Measurements from ENCODE around the gene ARRB1. TPM values are rescaled to one million over a fixed set of nuclear protein-coding genes. Genes with fewer than 3 reads are reported as not detected.

The ARRB1 gene
- total and polyA plus RNA-seq, 4 donors = 35.0 to 45.8 (median 41.9) TPM

GRCh38 chr11:75298191-75298975 is 53.1 kb downstream of the ARRB1 start:
- no peak for DNase-seq (ENCODE audit: low read depth in 4 of 6, low spot score in 6 of 6)
- Histone ChIP-seq H3K27ac (ENCODE audit: low read depth, low read length) (no peak overlapping the region), H3K4me1 (ENCODE audit: control insufficient read depth, insufficient read depth, low read length) (peaks cover 16% of the 10 kb centered on the region), H3K4me3 (ENCODE audit: low read depth, low read length) (no peak overlapping the region), H3K27me3 (ENCODE audit: control insufficient read depth, insufficient read depth, low read length) (no peaks in the 10 kb centered on the region), H3K36me3 (ENCODE audit: control insufficient read depth, insufficient read depth, low read length) (no peaks in the 10 kb centered on the region), H3K9me3 (ENCODE audit: control insufficient read depth, insufficient read depth, low read length) (no peaks in the 10 kb centered on the region)
- WGBS (ENCODE audit: insufficient coverage) = no CpG with 5 or more reads among the region's 4 CpGs

GRCh38 chr11:75293903-75294302 is 57.6 kb downstream of the ARRB1 start:
- Histone ChIP-seq H3K4me1 (ENCODE audit: control insufficient read depth, insufficient read depth, low read length) (peaks cover 9% of the 10 kb centered on the region), H3K9me3 (ENCODE audit: control insufficient read depth, insufficient read depth, low read length) (no peaks in the 10 kb centered on the region), H3K27me3 (ENCODE audit: control insufficient read depth, insufficient read depth, low read length) (no peaks in the 10 kb centered on the region), H3K36me3 (ENCODE audit: control insufficient read depth, insufficient read depth, low read length) (peaks cover 15% of the 10 kb centered on the region), H3K27ac (ENCODE audit: low read depth, low read length) (no peak overlapping the region), H3K4me3 (ENCODE audit: low read depth, low read length) (no peak overlapping the region)
- 100% methylated on average over 1 of the region's 2 CpGs for WGBS (ENCODE audit: insufficient coverage)
- no peak for DNase-seq (ENCODE audit: low read depth in 4 of 6, low spot score in 6 of 6)

- Histone ChIP-seq H3K4me3 (ENCODE audit: low read depth, low read length) (no peak overlapping the region), H3K27me3 (ENCODE audit: control insufficient read depth, insufficient read depth, low read length) (no peaks in the 10 kb centered on the region), H3K36me3 (ENCODE audit: control insufficient read depth, insufficient read depth, low read length) (peaks cover 15% of the 10 kb centered on the region), H3K9me3 (ENCODE audit: control insufficient read depth, insufficient read depth, low read length) (no peaks in the 10 kb centered on the region), H3K4me1 (ENCODE audit: control insufficient read depth, insufficient read depth, low read length) (peaks cover 9% of the 10 kb centered on the region), H3K27ac (ENCODE audit: low read depth, low read length) (no peak overlapping the region)
- 80% methylated on average over 2 of the region's 3 CpGs for WGBS (ENCODE audit: insufficient coverage)
- DNase-seq (ENCODE audit: low read depth in 4 of 6, low spot score in 6 of 6) = no peak
These were observed 58.5 kb downstream of the ARRB1 start for GRCh38 chr11:75292943-75293342.

GRCh38 chr11:75291741-75292140 is 59.7 kb downstream of the ARRB1 start:
- H3K4me3 ChIP-seq (ENCODE audit: low read depth, low read length) = no peak overlapping the region
- no peaks in the 10 kb centered on the region for H3K9me3 ChIP-seq (ENCODE audit: control insufficient read depth, insufficient read depth, low read length)
- no peaks in the 10 kb centered on the region for H3K27me3 ChIP-seq (ENCODE audit: control insufficient read depth, insufficient read depth, low read length)
- H3K36me3 ChIP-seq (ENCODE audit: control insufficient read depth, insufficient read depth, low read length) = peaks cover 24% of the 10 kb centered on the region
- DNase-seq (ENCODE audit: low read depth in 4 of 6, low spot score in 6 of 6) = no peak
- no peak overlapping the region for H3K27ac ChIP-seq (ENCODE audit: low read depth, low read length)
- H3K4me1 ChIP-seq (ENCODE audit: control insufficient read depth, insufficient read depth, low read length) = peaks cover 9% of the 10 kb centered on the region
- 100% methylated on average over 3 of the region's 6 CpGs for WGBS (ENCODE audit: insufficient coverage)

GRCh38 chr11:75289919-75290318 is 61.5 kb downstream of the ARRB1 start:
- no peaks in the 10 kb centered on the region for H3K27me3 ChIP-seq (ENCODE audit: control insufficient read depth, insufficient read depth, low read length)
- no peak overlapping the region for H3K4me3 ChIP-seq (ENCODE audit: low read depth, low read length)
- peaks cover 32% of the 10 kb centered on the region for H3K36me3 ChIP-seq (ENCODE audit: control insufficient read depth, insufficient read depth, low read length)
- 83% methylated on average over 12 of the region's 12 CpGs for WGBS (ENCODE audit: insufficient coverage)
- peaks cover 9% of the 10 kb centered on the region for H3K4me1 ChIP-seq (ENCODE audit: control insufficient read depth, insufficient read depth, low read length)
- no peak for DNase-seq (ENCODE audit: low read depth in 4 of 6, low spot score in 6 of 6)
- no peaks in the 10 kb centered on the region for H3K9me3 ChIP-seq (ENCODE audit: control insufficient read depth, insufficient read depth, low read length)
- no peak overlapping the region for H3K27ac ChIP-seq (ENCODE audit: low read depth, low read length)

- Histone ChIP-seq H3K4me3 (ENCODE audit: low read depth, low read length) (no peak overlapping the region), H3K36me3 (ENCODE audit: control insufficient read depth, insufficient read depth, low read length) (peaks cover 32% of the 10 kb centered on the region), H3K9me3 (ENCODE audit: control insufficient read depth, insufficient read depth, low read length) (no peaks in the 10 kb centered on the region), H3K27ac (ENCODE audit: low read depth, low read length) (no peak overlapping the region), H3K4me1 (ENCODE audit: control insufficient read depth, insufficient read depth, low read length) (peaks cover 9% of the 10 kb centered on the region), H3K27me3 (ENCODE audit: control insufficient read depth, insufficient read depth, low read length) (no peaks in the 10 kb centered on the region)
- no peak for DNase-seq (ENCODE audit: low read depth in 4 of 6, low spot score in 6 of 6)
- WGBS (ENCODE audit: insufficient coverage) = 54% methylated on average over 5 of the region's 6 CpGs
These were observed 62.0 kb downstream of the ARRB1 start for GRCh38 chr11:75289511-75289760.

GRCh38 chr11:75287579-75287978 is 63.9 kb downstream of the ARRB1 start:
- Histone ChIP-seq H3K9me3 (ENCODE audit: control insufficient read depth, insufficient read depth, low read length) (no peaks in the 10 kb centered on the region), H3K4me3 (ENCODE audit: low read depth, low read length) (no peak overlapping the region), H3K36me3 (ENCODE audit: control insufficient read depth, insufficient read depth, low read length) (peaks cover 43% of the 10 kb centered on the region), H3K27ac (ENCODE audit: low read depth, low read length) (no peak overlapping the region), H3K27me3 (ENCODE audit: control insufficient read depth, insufficient read depth, low read length) (no peaks in the 10 kb centered on the region), H3K4me1 (ENCODE audit: control insufficient read depth, insufficient read depth, low read length) (peaks cover 9% of the 10 kb centered on the region)
- no peak for DNase-seq (ENCODE audit: low read depth in 4 of 6, low spot score in 6 of 6)
- WGBS (ENCODE audit: insufficient coverage) = 96% methylated on average over 17 of the region's 17 CpGs

GRCh38 chr11:75286826-75287465 is 64.5 kb downstream of the ARRB1 start:
- Histone ChIP-seq H3K4me3 (ENCODE audit: low read depth, low read length) (no peak overlapping the region), H3K9me3 (ENCODE audit: control insufficient read depth, insufficient read depth, low read length) (no peaks in the 10 kb centered on the region), H3K27ac (ENCODE audit: low read depth, low read length) (no peak overlapping the region), H3K36me3 (ENCODE audit: control insufficient read depth, insufficient read depth, low read length) (peaks cover 47% of the 10 kb centered on the region), H3K4me1 (ENCODE audit: control insufficient read depth, insufficient read depth, low read length) (peaks cover 9% of the 10 kb centered on the region), H3K27me3 (ENCODE audit: control insufficient read depth, insufficient read depth, low read length) (no peaks in the 10 kb centered on the region)
- WGBS (ENCODE audit: insufficient coverage) = 82% methylated on average over 9 of the region's 14 CpGs
- DNase-seq (ENCODE audit: low read depth in 4 of 6, low spot score in 6 of 6) = no peak

GRCh38 chr11:75285776-75286360 is 65.6 kb downstream of the ARRB1 start:
- no peak overlapping the region for H3K27ac ChIP-seq (ENCODE audit: low read depth, low read length)
- H3K9me3 ChIP-seq (ENCODE audit: control insufficient read depth, insufficient read depth, low read length) = no peaks in the 10 kb centered on the region
- no peaks in the 10 kb centered on the region for H3K27me3 ChIP-seq (ENCODE audit: control insufficient read depth, insufficient read depth, low read length)
- H3K4me1 ChIP-seq (ENCODE audit: control insufficient read depth, insufficient read depth, low read length) = peaks cover 9% of the 10 kb centered on the region
- WGBS (ENCODE audit: insufficient coverage) = 100% methylated on average over 3 of the region's 5 CpGs
- DNase-seq (ENCODE audit: low read depth in 4 of 6, low spot score in 6 of 6) = no peak
- peaks cover 54% of the 10 kb centered on the region for H3K36me3 ChIP-seq (ENCODE audit: control insufficient read depth, insufficient read depth, low read length)
- H3K4me3 ChIP-seq (ENCODE audit: low read depth, low read length) = no peak overlapping the region

All from spinal cord (tissue), 10 donors.